Glutamatergic neuron (in vitro differentiated cells): Measurements from ENCODE around the gene HTR4. TPM values are rescaled to one million over a fixed set of nuclear protein-coding genes. Genes with fewer than 3 reads are reported as not detected.

Experiments used
- DNase-seq: peaks from one replicate; pipeline ENCODE4 v3.0.0; 2022
- H3K27ac Mint-ChIP-seq: one replicate; pipeline ENCODE4 v1.8.0; 2020; ENCODE audit warnings: mild to moderate bottlenecking, mixed read lengths, inconsistent platforms; ENCODE audit not compliant: unreplicated experiment
- H3K27me3 Mint-ChIP-seq: one replicate; pipeline ENCODE4 v1.8.0; 2020; ENCODE audit warnings: mild to moderate bottlenecking, moderate library complexity, mixed read lengths, inconsistent platforms; ENCODE audit not compliant: unreplicated experiment
- H3K36me3 Mint-ChIP-seq: one replicate; pipeline ENCODE4 v1.8.0; 2020; ENCODE audit warnings: mild to moderate bottlenecking, mixed read lengths, inconsistent platforms; ENCODE audit not compliant: unreplicated experiment
- H3K4me1 Mint-ChIP-seq: one replicate; pipeline ENCODE4 v1.8.0; 2020; ENCODE audit warnings: mild to moderate bottlenecking, low read depth, mixed read lengths, inconsistent platforms; ENCODE audit not compliant: unreplicated experiment
- H3K4me3 Mint-ChIP-seq: one replicate; pipeline ENCODE4 v1.8.0; 2020; ENCODE audit warnings: mild to moderate bottlenecking, mixed read lengths, inconsistent platforms; ENCODE audit not compliant: unreplicated experiment
- H3K9me3 Mint-ChIP-seq: one replicate; pipeline ENCODE4 v1.8.0; 2020; ENCODE audit warnings: mild to moderate bottlenecking, moderate library complexity, mixed read lengths, inconsistent platforms; ENCODE audit not compliant: unreplicated experiment
- CTCF ChIP-seq: fragments of 200-600 bp; sonication (generic); IDR thresholded peaks from one replicate; pipeline ENCODE4 v1.5.0; 2021; ENCODE audit not compliant: partially characterized antibody, unreplicated experiment
- total RNA-seq: library from RNA; stranded (reverse); fragmentation: NEBNext Ultra II Directional; extraction: Animal tissue kit (Norgen Biotek cat#: 25700); gene quantifications from one replicate; pipeline ENCODE4 v1.2.1, GENCODE V29; 2021; ENCODE audit not compliant: unreplicated experiment

The HTR4 gene
- total RNA-seq, 1 donor from 2014 or later, result not detected

DNA sequence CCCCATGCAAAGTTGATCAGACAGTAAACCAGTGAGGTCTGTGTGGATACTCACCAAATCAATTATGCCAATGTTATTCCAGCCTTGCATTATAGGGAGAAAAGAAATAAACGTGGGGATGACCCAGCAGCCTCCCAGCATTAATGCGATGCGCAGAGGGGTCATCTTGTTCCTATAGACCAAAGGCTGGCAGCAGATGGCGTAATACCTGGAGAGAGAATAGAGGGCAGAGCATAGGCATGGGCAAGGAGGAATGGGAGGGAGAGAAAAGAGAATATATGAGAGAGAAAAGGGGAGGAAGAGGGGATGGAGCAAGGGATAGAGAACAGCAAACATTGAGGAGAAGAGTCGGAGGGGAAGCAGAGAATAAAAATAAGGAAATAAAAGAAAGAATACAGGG is 131.2 kb downstream of the HTR4 start:
- H3K27ac Mint-ChIP-seq, result no peak overlapping the region
- H3K27me3 Mint-ChIP-seq, result peaks cover 2% of the 10 kb centered on the region
- TF ChIP-seq CTCF, result no peak
- H3K4me1 Mint-ChIP-seq, result peaks cover 6% of the 10 kb centered on the region
- no peak overlapping the region for H3K4me3 Mint-ChIP-seq
- no peaks in the 10 kb centered on the region for H3K9me3 Mint-ChIP-seq
- no peak for DNase-seq
- no peaks in the 10 kb centered on the region for H3K36me3 Mint-ChIP-seq

DNA sequence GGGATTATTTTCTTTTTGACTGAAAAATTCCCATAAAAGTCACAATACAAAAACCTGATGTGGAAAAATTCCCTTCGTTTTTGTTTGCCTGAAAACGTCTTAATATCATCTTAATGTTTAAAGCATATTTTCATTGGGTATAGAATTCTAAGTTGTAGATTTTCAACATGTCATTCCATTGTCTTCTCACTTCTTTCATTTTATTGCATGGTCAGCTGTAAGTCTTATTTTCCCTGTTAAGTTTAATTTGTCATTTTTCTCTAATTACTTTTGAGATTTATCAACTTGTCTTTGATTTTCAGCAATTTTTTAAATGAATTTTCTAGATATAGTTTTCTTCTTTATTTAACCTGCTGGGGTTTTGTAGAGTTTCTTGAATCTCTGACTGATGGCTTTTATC is 138.9 kb downstream of the HTR4 start:
- no peak overlapping the region for H3K4me3 Mint-ChIP-seq
- DNase-seq, result no peak

GRCh38 chr5:148514344-148514743 is 140.0 kb downstream of the HTR4 start:
- DNase-seq, result no peak
- H3K4me3 Mint-ChIP-seq, result no peak overlapping the region
- H3K9me3 Mint-ChIP-seq, result no peaks in the 10 kb centered on the region
- no peak for TF ChIP-seq CTCF
- H3K36me3 Mint-ChIP-seq, result no peaks in the 10 kb centered on the region
- H3K27me3 Mint-ChIP-seq, result no peaks in the 10 kb centered on the region
- H3K27ac Mint-ChIP-seq, result no peak overlapping the region
- H3K4me1 Mint-ChIP-seq, result no peaks in the 10 kb centered on the region

More for the DNA sequence above, 138.9 kb downstream of the HTR4 start:
- no peak for TF ChIP-seq CTCF
- Mint-ChIP-seq H3K36me3 (no peaks in the 10 kb centered on the region), H3K9me3 (no peaks in the 10 kb centered on the region), H3K4me1 (no peaks in the 10 kb centered on the region), H3K27ac (no peak overlapping the region), H3K27me3 (no peaks in the 10 kb centered on the region)

DNA sequence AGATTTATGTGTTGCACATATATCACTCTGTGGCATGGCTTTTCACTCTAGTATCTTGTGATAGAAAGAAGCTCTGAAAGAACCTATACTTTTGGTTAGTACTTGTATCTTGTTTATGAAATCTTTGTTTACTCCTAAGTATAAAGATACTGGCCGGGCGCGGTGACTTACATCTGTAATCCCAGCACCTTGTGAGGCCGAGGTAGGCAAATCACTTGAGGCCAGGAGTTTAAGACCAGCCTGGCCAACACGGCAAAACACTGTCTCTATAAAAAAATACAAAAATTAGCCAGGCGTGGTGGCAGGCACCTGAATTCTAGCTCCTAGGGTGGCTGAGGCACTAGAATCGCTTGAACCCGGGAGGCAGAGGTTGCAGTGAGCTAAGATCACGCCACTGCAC is 141.8 kb downstream of the HTR4 start:
- Mint-ChIP-seq H3K27me3 (no peaks in the 10 kb centered on the region), H3K36me3 (no peaks in the 10 kb centered on the region), H3K9me3 (no peaks in the 10 kb centered on the region), H3K4me3 (no peak overlapping the region), H3K4me1 (no peaks in the 10 kb centered on the region), H3K27ac (no peak overlapping the region)
- no peak for TF ChIP-seq CTCF
- DNase-seq, result no peak

DNA sequence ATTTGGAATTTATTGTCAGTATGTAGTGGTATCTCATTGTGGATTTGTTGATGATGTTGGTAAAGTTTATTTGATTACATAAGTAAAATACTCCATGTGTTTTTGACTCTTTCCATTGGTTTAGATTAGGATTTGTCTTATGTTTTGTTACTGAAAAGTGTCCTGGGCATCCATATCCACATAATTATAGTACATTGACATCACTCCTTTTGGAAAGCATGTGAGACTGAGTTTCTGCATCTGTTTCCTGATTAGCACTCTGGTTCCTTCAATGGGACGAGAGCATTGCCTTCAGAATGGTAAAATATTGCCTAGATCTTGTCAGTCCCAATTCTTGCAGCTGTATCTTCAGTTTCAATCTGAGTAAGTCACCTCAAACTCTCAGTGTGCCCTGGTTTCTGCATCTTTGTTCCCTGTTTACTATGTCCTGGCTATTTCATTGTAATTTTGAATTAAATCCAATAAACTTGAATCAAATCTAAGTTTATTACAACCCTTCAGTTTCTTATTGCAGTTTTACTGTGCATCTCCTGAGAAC is 142.4 kb downstream of the HTR4 start:
- no peaks in the 10 kb centered on the region for H3K27me3 Mint-ChIP-seq
- H3K9me3 Mint-ChIP-seq, result no peaks in the 10 kb centered on the region
- no peak for DNase-seq
- no peaks in the 10 kb centered on the region for H3K36me3 Mint-ChIP-seq
- H3K27ac Mint-ChIP-seq, result no peak overlapping the region
- H3K4me3 Mint-ChIP-seq, result no peak overlapping the region
- H3K4me1 Mint-ChIP-seq, result no peaks in the 10 kb centered on the region
- no peak for TF ChIP-seq CTCF
